ENCODE data around the gene GRID2.
"Not testable (repeated sequence)": the region's sequence is repeated elsewhere in the genome, so short reads cannot be mapped to it uniquely, and the experiment has no call there.

The GRID2 gene

DNA sequence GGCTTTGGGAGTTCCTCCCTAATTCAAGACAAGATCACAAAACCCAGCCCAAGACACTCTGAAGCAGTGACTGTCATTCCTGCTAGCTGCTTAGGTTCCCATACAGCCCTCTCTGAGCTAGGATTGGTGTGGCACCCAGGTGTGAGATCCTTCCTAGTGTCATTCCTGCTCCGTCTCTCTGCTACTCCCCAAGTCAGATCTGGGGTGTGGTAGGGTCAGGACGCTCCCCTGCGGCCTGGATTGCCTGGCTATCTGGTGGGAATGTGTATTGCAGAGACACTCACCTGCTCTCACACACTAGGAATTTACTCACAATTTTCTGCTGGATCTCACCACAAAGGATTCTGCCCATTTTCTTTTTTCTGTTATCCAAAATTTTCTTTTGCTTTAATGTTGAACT, 964.0 kb downstream of the GRID2 start:
- H3K4me3 ChIP-seq (ENCODE audit: low read length): no peak overlapping the region
- TF ChIP-seq, protein P1, sequence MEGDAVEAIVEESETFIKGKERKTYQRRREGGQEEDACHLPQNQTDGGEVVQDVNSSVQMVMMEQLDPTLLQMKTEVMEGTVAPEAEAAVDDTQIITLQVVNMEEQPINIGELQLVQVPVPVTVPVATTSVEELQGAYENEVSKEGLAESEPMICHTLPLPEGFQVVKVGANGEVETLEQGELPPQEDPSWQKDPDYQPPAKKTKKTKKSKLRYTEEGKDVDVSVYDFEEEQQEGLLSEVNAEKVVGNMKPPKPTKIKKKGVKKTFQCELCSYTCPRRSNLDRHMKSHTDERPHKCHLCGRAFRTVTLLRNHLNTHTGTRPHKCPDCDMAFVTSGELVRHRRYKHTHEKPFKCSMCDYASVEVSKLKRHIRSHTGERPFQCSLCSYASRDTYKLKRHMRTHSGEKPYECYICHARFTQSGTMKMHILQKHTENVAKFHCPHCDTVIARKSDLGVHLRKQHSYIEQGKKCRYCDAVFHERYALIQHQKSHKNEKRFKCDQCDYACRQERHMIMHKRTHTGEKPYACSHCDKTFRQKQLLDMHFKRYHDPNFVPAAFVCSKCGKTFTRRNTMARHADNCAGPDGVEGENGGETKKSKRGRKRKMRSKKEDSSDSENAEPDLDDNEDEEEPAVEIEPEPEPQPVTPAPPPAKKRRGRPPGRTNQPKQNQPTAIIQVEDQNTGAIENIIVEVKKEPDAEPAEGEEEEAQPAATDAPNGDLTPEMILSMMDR (conservative IDR thresholded peaks at IDR 0.05; ENCODE audit: low read depth, low read length): no peak
- DNase-seq (ENCODE audit: low read depth): no peak

DNA sequence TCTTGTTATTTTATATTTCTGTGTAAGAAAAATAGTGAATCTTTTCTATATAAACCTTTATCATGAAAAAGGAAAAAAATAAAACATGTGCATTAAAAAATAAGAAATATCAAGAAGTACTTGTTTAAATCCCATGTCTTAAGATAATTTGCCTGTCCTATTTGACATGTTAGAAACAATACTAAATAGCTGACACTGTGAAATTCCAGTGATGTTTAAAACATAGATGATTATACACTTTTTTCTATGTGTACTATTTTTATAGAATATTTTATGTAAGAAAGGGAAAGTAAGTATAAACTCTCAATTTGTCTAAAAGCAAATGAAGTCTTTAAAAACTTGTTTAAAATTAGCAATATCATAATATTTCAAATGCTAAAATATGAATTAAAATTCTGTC, 981.6 kb downstream of the GRID2 start:
- DNase-seq (ENCODE audit: low read depth): no peak
- H3K4me3 ChIP-seq (ENCODE audit: low read length): no peak overlapping the region
- TF ChIP-seq, protein P1 (conservative IDR thresholded peaks at IDR 0.05; ENCODE audit: low read depth, low read length): no peak

DNA sequence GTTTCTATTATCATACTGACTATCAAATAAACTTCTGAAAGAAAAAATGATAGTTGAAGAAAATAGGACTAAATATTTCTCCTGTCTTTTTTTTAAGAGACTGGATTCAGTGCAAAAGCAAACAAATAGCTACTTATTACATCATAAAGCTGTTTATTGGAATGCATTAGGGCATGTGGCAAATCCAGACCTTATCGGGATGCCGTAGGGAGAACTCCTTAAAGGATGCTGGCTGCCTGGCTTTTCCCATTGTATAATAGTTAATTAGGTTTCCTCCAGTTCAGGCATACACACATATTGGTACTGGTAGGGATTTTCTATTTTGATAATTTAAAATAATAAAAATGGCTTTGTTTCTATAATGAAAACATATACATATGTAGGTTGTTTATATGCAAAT, 985.5 kb downstream of the GRID2 start:
- TF ChIP-seq, protein P1 (conservative IDR thresholded peaks at IDR 0.05; ENCODE audit: low read depth, low read length): no peak
- DNase-seq (ENCODE audit: low read depth): no peak
- no peak overlapping the region for H3K4me3 ChIP-seq (ENCODE audit: low read length)

DNA sequence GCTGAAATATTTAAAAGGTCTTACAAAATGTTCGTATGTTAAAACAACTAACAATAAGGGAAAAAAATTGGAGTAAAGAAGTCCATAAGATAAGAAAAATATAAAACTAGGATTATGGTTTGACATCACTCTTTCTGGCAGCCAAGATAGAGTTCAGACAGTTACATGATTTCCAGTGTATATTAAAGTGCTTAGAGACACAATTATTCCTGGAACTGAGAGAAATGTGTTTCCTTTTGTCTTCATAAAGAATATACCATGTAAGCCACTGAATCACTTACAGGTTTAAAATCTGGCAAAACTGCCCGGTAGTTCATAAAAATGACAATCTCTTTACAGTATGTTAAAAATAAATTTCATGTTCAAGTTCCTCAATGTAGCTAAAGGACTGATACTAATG, 986.1 kb downstream of the GRID2 start:
- DNase-seq (ENCODE audit: low read depth): no peak
- no peak overlapping the region for H3K4me3 ChIP-seq (ENCODE audit: low read length)
- TF ChIP-seq, protein P1 (conservative IDR thresholded peaks at IDR 0.05; ENCODE audit: low read depth, low read length): no peak

DNA sequence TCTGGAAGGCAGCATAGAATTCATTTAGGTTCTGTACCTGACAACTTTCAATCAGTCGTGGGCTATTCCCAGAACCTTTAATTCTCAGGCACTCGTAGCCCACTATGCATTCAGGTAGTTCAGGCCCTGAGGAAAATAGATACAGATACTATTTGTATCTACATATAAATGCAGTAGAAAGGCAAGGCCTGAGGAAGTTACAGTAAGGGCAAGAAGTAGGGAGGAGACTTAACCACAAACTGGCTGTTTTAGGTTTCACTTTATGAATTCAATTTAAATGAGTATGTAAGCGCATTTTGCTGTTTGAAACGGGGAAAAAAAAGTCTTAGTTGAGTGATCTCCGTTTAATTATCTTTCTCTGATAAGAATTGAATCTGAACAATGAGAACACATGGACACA, 995.4 kb downstream of the GRID2 start:
- no peak for DNase-seq (ENCODE audit: low read depth)
- TF ChIP-seq, protein P1 (conservative IDR thresholded peaks at IDR 0.05; ENCODE audit: low read depth, low read length): no peak
- no peak overlapping the region for H3K4me3 ChIP-seq (ENCODE audit: low read length)

DNA sequence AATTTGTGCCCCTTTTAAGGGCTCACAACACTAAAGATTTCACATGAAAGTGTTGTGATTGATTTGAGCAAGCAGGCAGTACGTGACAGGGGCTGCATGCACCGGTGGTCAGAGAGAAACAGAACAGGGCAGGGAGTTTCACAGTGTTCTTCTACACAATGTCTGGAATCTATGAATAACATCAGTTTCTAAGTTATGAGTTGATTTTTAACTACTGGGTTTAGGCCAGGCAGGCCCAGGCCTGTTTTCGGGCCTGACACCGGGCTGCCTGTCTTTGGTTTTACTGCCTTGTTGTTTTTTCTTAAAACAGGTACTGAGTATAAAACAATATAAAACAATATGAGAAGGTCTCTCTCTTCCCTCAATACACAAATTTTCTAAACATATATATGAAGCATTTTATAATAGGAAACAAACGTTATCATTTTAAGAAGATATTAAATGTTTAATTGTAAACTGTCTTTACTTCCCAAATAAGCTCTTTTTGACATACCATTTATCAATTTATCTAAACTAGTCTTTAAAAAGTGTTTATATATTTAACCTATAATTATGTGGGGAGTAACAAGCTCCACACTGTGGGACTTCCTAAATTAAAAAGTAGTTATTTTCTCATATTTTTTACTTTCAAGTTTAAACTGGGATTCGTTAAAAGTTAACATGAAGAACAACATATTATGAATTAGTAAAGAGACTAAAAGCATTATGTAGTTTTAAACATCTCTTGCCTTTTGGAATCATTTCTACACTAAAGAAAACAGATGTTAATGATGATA, 997.2 kb downstream of the GRID2 start:
- H3K4me3 ChIP-seq (ENCODE audit: low read length); DNase-seq (ENCODE audit: low read depth): not testable (repeated sequence)

DNA sequence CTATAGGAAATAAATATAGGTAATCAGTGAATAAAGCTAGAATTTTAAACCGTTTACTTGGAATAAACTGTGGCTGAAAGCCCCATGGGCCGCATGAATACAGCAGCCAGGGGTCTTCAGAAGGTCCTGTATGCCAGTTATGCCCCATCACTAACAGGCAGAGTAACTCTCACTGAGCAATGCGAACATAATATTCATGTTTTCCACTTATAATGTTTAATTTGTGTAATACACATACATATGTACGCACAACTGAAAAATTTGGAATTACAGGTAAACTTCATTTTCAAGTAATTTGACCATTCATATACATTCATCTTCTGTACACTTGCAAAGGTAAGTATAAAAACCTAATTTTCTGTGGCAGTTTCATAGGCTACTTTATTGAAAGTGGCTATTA, 998.5 kb downstream of the GRID2 start:
- DNase-seq (ENCODE audit: low read depth): no peak
- no peak overlapping the region for H3K4me3 ChIP-seq (ENCODE audit: low read length)
- TF ChIP-seq, protein P1 (conservative IDR thresholded peaks at IDR 0.05; ENCODE audit: low read depth, low read length): no peak

All from retinal pigment epithelial cell (primary cell).